ENCODE results near the gene ATP2A2.
"Not testable (repeated sequence)": the region's sequence is repeated elsewhere in the genome, so short reads cannot be mapped to it uniquely, and the experiment has no call there.

Gene ATP2A2

GRCh38 chr12:110343736-110344555 is 62.9 kb downstream of the ATP2A2 start:
- DNase-seq: no peak

- no peak for DNase-seq
Observed at GRCh38 chr12:110344657-110345056, 63.6 kb downstream of the ATP2A2 start.

GRCh38 chr12:110345176-110345661 is 64.2 kb downstream of the ATP2A2 start:
- DNase-seq: no peak

- no peak for DNase-seq
Observed at GRCh38 chr12:110345963-110346362, 64.9 kb downstream of the ATP2A2 start.

- no peak for DNase-seq
Observed at GRCh38 chr12:110347767-110348166, 66.7 kb downstream of the ATP2A2 start.

- no peak for DNase-seq
Observed at GRCh38 chr12:110348431-110349059, 67.5 kb downstream of the ATP2A2 start.

- no peak for DNase-seq
Observed at GRCh38 chr12:110349096-110349495, 68.0 kb downstream of the ATP2A2 start.

GRCh38 chr12:110349514-110350151 is 68.6 kb downstream of the ATP2A2 start:
- peak; percentile 72 for DNase-seq

GRCh38 chr12:110351119-110351518 is 70.1 kb downstream of the ATP2A2 start:
- no peak for DNase-seq

- no peak for DNase-seq
Observed at GRCh38 chr12:110352401-110352800, 71.4 kb downstream of the ATP2A2 start.

- DNase-seq: no peak
Observed at GRCh38 chr12:110353211-110353965, 72.3 kb downstream of the ATP2A2 start.

- peak; percentile 42 for DNase-seq
Observed at GRCh38 chr12:110354172-110354780, 73.2 kb downstream of the ATP2A2 start.

GRCh38 chr12:110355073-110355472 is 74.0 kb downstream of the ATP2A2 start:
- DNase-seq: peak; percentile 29

GRCh38 chr12:110358384-110359097 is 77.5 kb downstream of the ATP2A2 start:
- not testable (repeated sequence) for DNase-seq

GRCh38 chr12:110361216-110361615 is 80.2 kb downstream of the ATP2A2 start:
- no peak for DNase-seq

GRCh38 chr12:110365489-110366320 is 84.7 kb downstream of the ATP2A2 start:
- DNase-seq: no peak

- no peak for DNase-seq
Observed at GRCh38 chr12:110366321-110367142, 85.5 kb downstream of the ATP2A2 start.

GRCh38 chr12:110367181-110367864 is 86.3 kb downstream of the ATP2A2 start:
- DNase-seq: no peak

- DNase-seq: no peak
Observed at GRCh38 chr12:110369992-110370391, 88.9 kb downstream of the ATP2A2 start.

Measured in KG1 (cell line).